SKM-1 (cell line): ENCODE measurements around the gene WDR41.
A peak's percentile ranks its signal among the peaks of the same experiment; 100 is the strongest.
"Not testable (repeated sequence)": the region's sequence is repeated elsewhere in the genome, so short reads cannot be mapped to it uniquely, and the experiment has no call there.

Experiments used
- DNase-seq: peaks from one replicate; lab custom pipeline; 2025; ENCODE audit not compliant: unreplicated experiment; lab: John Stamatoyannopoulos, UW

WDR41 gene

GRCh38 chr5:77409870-77410621, 82.1 kb downstream of the WDR41 start:
- no peak for DNase-seq

GRCh38 chr5:77407152-77407551, 85.0 kb downstream of the WDR41 start:
- no peak for DNase-seq

- no peak for DNase-seq
These were observed 89.3 kb downstream of the WDR41 start for GRCh38 chr5:77402796-77403195.

GRCh38 chr5:77400645-77401044, 91.5 kb downstream of the WDR41 start:
- peak; percentile 18 for DNase-seq

- DNase-seq: no peak
These were observed 93.2 kb downstream of the WDR41 start for GRCh38 chr5:77398896-77399295.

GRCh38 chr5:77398458-77398857, 93.7 kb downstream of the WDR41 start:
- no peak for DNase-seq

GRCh38 chr5:77397686-77398292, 94.3 kb downstream of the WDR41 start:
- DNase-seq: no peak

- DNase-seq: no peak
These were observed 96.1 kb downstream of the WDR41 start for GRCh38 chr5:77396017-77396416.

- DNase-seq: no peak
These were observed 97.9 kb downstream of the WDR41 start for GRCh38 chr5:77394064-77394715.

GRCh38 chr5:77391240-77391765, 100.8 kb downstream of the WDR41 start:
- no peak for DNase-seq

- DNase-seq: no peak
These were observed 101.3 kb downstream of the WDR41 start for GRCh38 chr5:77390795-77391194.

GRCh38 chr5:77390221-77390620, 101.9 kb downstream of the WDR41 start:
- no peak for DNase-seq

- no peak for DNase-seq
These were observed 102.4 kb downstream of the WDR41 start for GRCh38 chr5:77389746-77390145.

- not testable (repeated sequence) for DNase-seq
These were observed 105.8 kb downstream of the WDR41 start for GRCh38 chr5:77386340-77386739.

GRCh38 chr5:77383336-77383735, 108.8 kb downstream of the WDR41 start:
- DNase-seq: not testable (repeated sequence)
